SK-N-SH (cell line): Measurements from ENCODE around the gene KLHL18. TPM values are rescaled to one million over a fixed set of nuclear protein-coding genes. Genes with fewer than 3 reads are reported as not detected.

Source experiments
- CTCF ChIA-PET: fragments of 300-600, 350-600 bp; formaldehyde crosslinking; extraction: SDS; loops from one replicate; lab custom pipeline; 2021; lab: Yijun Ruan, JAX
- POLR2A ChIA-PET: fragments of 350-600 bp; sonication (Branson Sonifier 250); formaldehyde crosslinking; extraction: SDS; loops from one replicate; lab custom pipeline; 2020; ENCODE audit warnings: antibody characterized with exemption, inconsistent platforms; lab: Yijun Ruan, JAX
- DNase-seq: peaks from one replicate; pipeline ENCODE4 v3.0.0; 2012
- H2AFZ ChIP-seq: fragments of 200-600 bp; sonication (generic); 2 replicates; pipeline ENCODE4 v1.8.1; 2016; ENCODE audit warnings: antibody characterized with exemption, mild to moderate bottlenecking, low read depth
- H3F3A ChIP-seq: fragments of 200-600 bp; sonication (generic); replicated peaks from 2 replicates; pipeline ENCODE3; 2016; ENCODE audit warnings: antibody characterized with exemption, mild to moderate bottlenecking; ENCODE audit not compliant: insufficient read depth
- H3K27ac ChIP-seq, 2 experiments: fragments of 200-500 bp in 1 of 2; fragments of 200-600 bp in 1 of 2; sonication (Bioruptor generic) in 1 of 2; sonication (generic), shearing (Covaris generic) in 1 of 2; 2 replicates each; pipeline versions ENCODE4 v1.5.1 to v1.6.1; 2014 to 2016; ENCODE audit warnings: low read depth in 2 of 2, inconsistent platforms in 1 of 2, low read length in 1 of 2, mild to moderate bottlenecking in 1 of 2, mixed read lengths in 1 of 2
- H3K27me3 ChIP-seq: fragments of 200-600 bp; sonication (generic), shearing (Covaris generic); 2 replicates; pipeline ENCODE4 v1.6.1; 2016; ENCODE audit warnings: mixed run types; ENCODE audit not compliant: insufficient read depth
- H3K36me3 ChIP-seq, 2 experiments: fragments of 200-500 bp in 1 of 2; fragments of 200-600 bp in 1 of 2; sonication (Bioruptor generic) in 1 of 2; sonication (generic) in 1 of 2; replicated peaks in 1 of 2; 2 replicates each; pipeline versions ENCODE3 to v1.5.1; 2014 to 2016; ENCODE audit warnings: low read length in 1 of 2, mild to moderate bottlenecking in 1 of 2; ENCODE audit not compliant: insufficient read depth in 2 of 2, control insufficient read depth in 1 of 2
- H3K4me1 ChIP-seq, 2 experiments: fragments of 200-500 bp in 1 of 2; fragments of 200-600 bp in 1 of 2; sonication (Bioruptor generic) in 1 of 2; sonication (generic), shearing (Covaris generic) in 1 of 2; 2 replicates each; pipeline versions ENCODE4 v1.5.1 to v1.6.1; 2014 to 2016; ENCODE audit warnings: low read depth in 1 of 2, low read length in 1 of 2, mixed run types in 1 of 2; ENCODE audit not compliant: insufficient read depth in 2 of 2, control insufficient read depth in 1 of 2
- H3K4me2 ChIP-seq: fragments of 200-600 bp; sonication (generic), shearing (Covaris generic); 2 replicates; pipeline ENCODE4 v1.6.1; 2017; ENCODE audit warnings: mixed run types
- H3K4me3 ChIP-seq, 2 experiments: fragments of 200-500 bp in 1 of 2; fragments of 200-600 bp in 1 of 2; sonication (Bioruptor generic) in 1 of 2; sonication (generic), shearing (Covaris generic) in 1 of 2; 2 replicates each; pipeline versions ENCODE4 v1.5.1 to v1.8.1; 2014 to 2016; ENCODE audit warnings: low read depth in 2 of 2, inconsistent platforms in 1 of 2, low read length in 1 of 2, mild to moderate bottlenecking in 1 of 2, mixed read lengths in 1 of 2, moderate library complexity in 1 of 2
- H3K79me2 ChIP-seq: fragments of 200-600 bp; sonication (generic); 2 replicates; pipeline ENCODE4 v1.8.1; 2017; ENCODE audit warnings: mild to moderate bottlenecking; ENCODE audit not compliant: insufficient read depth
- H3K9ac ChIP-seq: fragments of 200-600 bp; sonication (generic); 2 replicates; pipeline ENCODE4 v1.6.1; 2017; ENCODE audit warnings: mixed run types
- H3K9me2 ChIP-seq: fragments of 200-600 bp; sonication (generic); 2 replicates; pipeline ENCODE4 v1.6.1; 2017; ENCODE audit warnings: mixed run types
- H3K9me3 ChIP-seq: fragments of 200-600 bp; sonication (generic); 2 replicates; pipeline ENCODE4 v1.6.1; 2017; ENCODE audit warnings: mixed run types, mild to moderate bottlenecking, moderate library complexity
- H4K20me1 ChIP-seq: fragments of 200-600 bp; sonication (generic); 2 replicates; pipeline ENCODE4 v1.6.1; 2017; ENCODE audit warnings: mild to moderate bottlenecking, mixed run types; ENCODE audit not compliant: insufficient read depth
- CHD2 ChIP-seq: fragments of 150-350 bp; IDR thresholded peaks from 2 replicates; pipeline ENCODE4 v1.6.1; 2018; ENCODE audit warnings: low read length; ENCODE audit not compliant: partially characterized antibody
- ELF1 ChIP-seq: IDR thresholded peaks from 2 replicates; pipeline ENCODE4 v1.4.0; 2012
- FOXJ3 ChIP-seq: sonication (generic); formaldehyde crosslinking; IDR thresholded peaks from 2 replicates; pipeline ENCODE4 v1.5.1; 2020; ENCODE audit warnings: mild to moderate bottlenecking, missing genetic modification reagents
- GABPA ChIP-seq: IDR thresholded peaks from 2 replicates; pipeline ENCODE4 v1.4.0; 2012; ENCODE audit warnings: low read depth, mild to moderate bottlenecking
- GATA2 ChIP-seq: sonication (generic); formaldehyde crosslinking; IDR thresholded peaks from 2 replicates; pipeline ENCODE4 v1.5.0; 2020; ENCODE audit warnings: mild to moderate bottlenecking, missing genetic modification reagents
- JUND ChIP-seq: IDR thresholded peaks from 2 replicates; pipeline ENCODE4 v1.4.0; 2012
- MXI1 ChIP-seq: IDR thresholded peaks from 2 replicates; pipeline ENCODE4 v1.6.1; 2012; ENCODE audit warnings: mild to moderate bottlenecking, low read depth, low read length, improper control_type of control experiment
- NRF1 ChIP-seq: IDR thresholded peaks from 2 replicates; pipeline ENCODE4 v1.6.1; 2012; ENCODE audit warnings: low read depth, mild to moderate bottlenecking, low read length
- POLR2AphosphoS5 ChIP-seq: IDR thresholded peaks from 2 replicates; pipeline ENCODE4 v1.6.1; 2012; ENCODE audit warnings: low read depth, low read length
- RCOR1 ChIP-seq: fragments of 150-350 bp; IDR thresholded peaks from 2 replicates; pipeline ENCODE4 v1.6.1; 2017; ENCODE audit warnings: antibody characterized with exemption, low read length
- RFX5 ChIP-seq: IDR thresholded peaks from 2 replicates; pipeline ENCODE4 v1.6.1; 2012; ENCODE audit warnings: mild to moderate bottlenecking, improper control_type of control experiment, low read length
- RXRA ChIP-seq: IDR thresholded peaks from 2 replicates; pipeline ENCODE4 v1.4.0; 2012; ENCODE audit warnings: low read depth, mild to moderate bottlenecking, borderline replicate concordance
- SIN3A ChIP-seq: IDR thresholded peaks from 2 replicates; pipeline ENCODE4 v1.6.1; 2012; ENCODE audit warnings: low read depth, mild to moderate bottlenecking, low read length, moderate library complexity, borderline replicate concordance
- SMC3 ChIP-seq: IDR thresholded peaks from 2 replicates; pipeline ENCODE4 v1.6.1; 2012; ENCODE audit warnings: low read depth, low read length, improper control_type of control experiment
- TAF1 ChIP-seq: IDR thresholded peaks from 2 replicates; pipeline ENCODE4 v1.6.1; 2012; ENCODE audit warnings: low read depth, mild to moderate bottlenecking, low read length, moderate library complexity, borderline replicate concordance
- whole genome bisulfite sequencing: methylation state at CpG from one replicate; pipeline ENCODE4 v1.1.6; 2017; ENCODE audit warnings: low lambda C conversion rate; 5-methylcytosine and 5-hydroxymethylcytosine counted together
- polyA plus RNA-seq, 3 experiments: library from polyadenylated mRNA; depleted of rRNA; stranded (reverse); fragments of >200 nt; gene quantifications; 2 replicates each; pipeline ENCODE4 v1.2.3, GENCODE V29; 2012
- TF ChIP-seq, protein P1 (sequence below): IDR thresholded peaks from 2 replicates; pipeline ENCODE4 v1.4.0; 2012; ENCODE audit warnings: low read depth, borderline replicate concordance
- TF ChIP-seq, protein P2 (sequence below): IDR thresholded peaks from 2 replicates; pipeline ENCODE4 v1.4.0; 2012; ENCODE audit warnings: low read depth, borderline replicate concordance

The KLHL18 gene
- polyA plus RNA-seq, 1 of the 3 experiments (the other 2 are of a cell fraction), result 55.2 TPM

DNA sequence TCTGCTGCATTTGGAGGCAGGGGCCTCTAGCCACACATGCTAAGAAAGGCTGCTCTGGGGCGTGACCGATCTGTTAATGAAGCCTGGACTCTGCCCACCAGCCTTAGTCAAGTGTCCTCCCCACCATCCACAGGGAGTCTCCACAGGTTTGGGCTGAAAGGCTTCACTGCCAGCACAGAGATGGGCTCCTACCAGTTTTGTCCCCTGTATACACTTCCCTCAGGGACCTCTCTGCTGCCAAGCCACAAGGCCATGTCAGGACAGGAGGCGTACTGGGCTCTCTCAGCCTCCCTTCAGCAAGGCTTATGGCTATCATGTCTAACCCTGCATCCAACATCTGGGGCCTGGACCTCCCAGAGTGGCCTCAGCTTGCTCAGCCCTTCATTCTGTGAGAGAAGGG lies 23.6 kb upstream of the KLHL18 start (continued):
- TF ChIP-seq, protein P1, sequence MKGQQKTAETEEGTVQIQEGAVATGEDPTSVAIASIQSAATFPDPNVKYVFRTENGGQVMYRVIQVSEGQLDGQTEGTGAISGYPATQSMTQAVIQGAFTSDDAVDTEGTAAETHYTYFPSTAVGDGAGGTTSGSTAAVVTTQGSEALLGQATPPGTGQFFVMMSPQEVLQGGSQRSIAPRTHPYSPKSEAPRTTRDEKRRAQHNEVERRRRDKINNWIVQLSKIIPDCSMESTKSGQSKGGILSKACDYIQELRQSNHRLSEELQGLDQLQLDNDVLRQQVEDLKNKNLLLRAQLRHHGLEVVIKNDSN, result no peak
- TF ChIP-seq TAF1 (no peak), JUND (no peak), FOXJ3 (CRISPR knock-in tag) (no peak), GABPA (no peak), SIN3A (no peak), POLR2AphosphoS5 (no peak), SMC3 (no peak), CHD2 (no peak), RCOR1 (no peak), RFX5 (no peak), NRF1 (no peak)

DNA sequence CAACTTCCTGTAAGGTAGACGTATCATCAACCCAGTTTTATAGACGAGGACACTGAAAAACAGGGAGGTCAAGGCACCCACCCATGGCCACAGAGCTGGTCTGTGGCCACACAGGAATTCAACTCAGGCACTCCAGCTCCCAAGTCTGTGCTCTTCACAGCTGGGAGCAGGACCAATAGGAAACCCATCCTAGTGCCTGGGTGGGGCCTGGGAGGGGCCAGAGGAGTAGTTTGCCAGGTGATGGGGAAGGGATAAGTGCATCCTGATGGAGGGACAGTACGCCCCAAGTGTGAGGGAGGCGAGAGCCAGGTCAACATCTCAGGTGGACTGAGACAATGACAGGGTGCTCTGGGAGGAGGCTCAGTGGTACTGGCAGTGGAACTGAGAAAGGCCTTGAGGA lies 22.1 kb upstream of the KLHL18 start:
- Histone ChIP-seq H3K9me2 (no peaks in the 10 kb centered on the region), H3K9me3 (no peaks in the 10 kb centered on the region), H3K4me1 (no peaks in the 10 kb centered on the region), H3K79me2 (no peaks in the 10 kb centered on the region), H4K20me1 (no peaks in the 10 kb centered on the region), H3K4me2 (no peak overlapping the region), H3K36me3 (no peaks in the 10 kb centered on the region), H2AFZ (no peak overlapping the region), H3K27me3 (no peaks in the 10 kb centered on the region), H3K27ac (no peak overlapping the region), H3K4me3 (no peak overlapping the region), H3K9ac (no peak overlapping the region), H3F3A (no peaks in the 10 kb centered on the region)
- ChIA-PET CTCF (no interaction called here), POLR2A (no interaction called here)
- TF ChIP-seq, protein P1, result no peak
- TF ChIP-seq ELF1, result no peak
- TF ChIP-seq RXRA, result no peak
- TF ChIP-seq GATA2 (CRISPR knock-in tag), result no peak
- 69% methylated on average over 4 of the region's 4 CpGs for WGBS
- DNase-seq, result no peak

DNA sequence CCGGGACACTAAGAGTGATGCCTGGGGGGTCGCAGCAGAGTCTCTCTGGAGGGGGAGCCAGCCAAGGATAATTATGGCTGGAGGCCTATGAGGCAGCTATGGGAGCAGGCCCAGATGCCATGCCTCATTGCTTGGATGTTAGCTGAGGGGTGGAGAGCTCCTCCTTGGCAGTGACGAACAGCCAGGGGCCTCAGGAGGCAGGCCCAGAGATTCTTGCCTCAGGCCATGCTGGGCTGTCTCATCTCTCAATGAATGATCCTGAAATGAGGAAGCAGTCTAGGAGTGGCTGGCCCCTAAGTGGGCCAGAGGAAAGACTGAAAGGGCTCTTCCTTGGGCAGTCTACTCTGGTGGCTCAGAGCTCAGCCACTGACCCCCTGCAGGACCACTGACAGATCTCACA lies 21.4 kb upstream of the KLHL18 start:
- Histone ChIP-seq H3K9me2 (no peaks in the 10 kb centered on the region), H3F3A (no peaks in the 10 kb centered on the region), H2AFZ (no peak overlapping the region), H3K9me3 (no peaks in the 10 kb centered on the region), H3K79me2 (no peaks in the 10 kb centered on the region), H4K20me1 (no peaks in the 10 kb centered on the region), H3K36me3 (no peaks in the 10 kb centered on the region), H3K4me3 (no peak overlapping the region), H3K4me2 (no peak overlapping the region), H3K9ac (no peak overlapping the region), H3K27me3 (no peaks in the 10 kb centered on the region), H3K4me1 (0 out of 4 replicates have a peak, but pooled peaks cover 0 to 2% of the 10 kb centered on the region in 2 experiments), H3K27ac (no peak overlapping the region)
- DNase-seq, result no peak
- 73% methylated on average over 2 of the region's 3 CpGs for WGBS
- ChIA-PET POLR2A (no interaction called here), CTCF (interaction anchor here (0.6 to 2.5 kb wide), 3 partner anchors 10 to 556 kb away, joined by 3 to 10 read pairs (median 6); no protein-coding TSS in a partner anchor)
- TF ChIP-seq, protein P1, result no peak
- TF ChIP-seq RCOR1 (no peak), MXI1 (no peak)
- TF ChIP-seq, protein P2, sequence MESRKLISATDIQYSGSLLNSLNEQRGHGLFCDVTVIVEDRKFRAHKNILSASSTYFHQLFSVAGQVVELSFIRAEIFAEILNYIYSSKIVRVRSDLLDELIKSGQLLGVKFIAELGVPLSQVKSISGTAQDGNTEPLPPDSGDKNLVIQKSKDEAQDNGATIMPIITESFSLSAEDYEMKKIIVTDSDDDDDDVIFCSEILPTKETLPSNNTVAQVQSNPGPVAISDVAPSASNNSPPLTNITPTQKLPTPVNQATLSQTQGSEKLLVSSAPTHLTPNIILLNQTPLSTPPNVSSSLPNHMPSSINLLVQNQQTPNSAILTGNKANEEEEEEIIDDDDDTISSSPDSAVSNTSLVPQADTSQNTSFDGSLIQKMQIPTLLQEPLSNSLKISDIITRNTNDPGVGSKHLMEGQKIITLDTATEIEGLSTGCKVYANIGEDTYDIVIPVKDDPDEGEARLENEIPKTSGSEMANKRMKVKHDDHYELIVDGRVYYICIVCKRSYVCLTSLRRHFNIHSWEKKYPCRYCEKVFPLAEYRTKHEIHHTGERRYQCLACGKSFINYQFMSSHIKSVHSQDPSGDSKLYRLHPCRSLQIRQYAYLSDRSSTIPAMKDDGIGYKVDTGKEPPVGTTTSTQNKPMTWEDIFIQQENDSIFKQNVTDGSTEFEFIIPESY, result no peak
- TF ChIP-seq, all 33 proteins: peak for 0
